Retinal pigment epithelial cell (primary cell): ENCODE results near the gene HACL1.

Experiments used
- DNase-seq: peaks from one replicate; pipeline ENCODE4 v3.0.0-alpha.2; 2010; ENCODE audit warnings: low read depth
- H3K4me3 ChIP-seq: 2 replicates; pipeline ENCODE4 v1.5.1; 2011; ENCODE audit warnings: mild to moderate bottlenecking, low read length, control low read depth, moderate library complexity
- TF ChIP-seq, protein P1 (sequence below): conservative IDR thresholded peaks from 2 replicates; pipeline ENCODE4 v1.5.1; 2011; ENCODE audit warnings: low read depth, low read length, control low read depth, inconsistent platforms

Gene HACL1

DNA sequence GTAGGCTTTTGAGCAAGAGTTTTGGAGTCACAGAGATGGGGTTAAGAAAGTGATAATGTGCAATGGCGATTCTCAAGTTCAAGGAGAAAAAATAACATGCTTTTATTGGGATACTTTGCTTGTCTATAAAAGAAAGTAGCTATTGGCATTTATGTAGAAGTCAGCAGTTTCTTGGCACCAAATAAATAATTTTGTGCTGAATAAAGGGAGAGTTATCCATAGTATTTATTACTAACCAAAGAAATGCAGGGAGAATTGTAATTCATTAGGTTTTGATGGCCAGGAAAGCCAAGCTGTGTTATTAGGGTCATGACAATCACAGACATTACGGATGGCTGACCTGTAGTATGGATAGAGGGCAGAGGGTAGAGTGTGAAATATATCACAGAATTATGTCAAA, 33.3 kb upstream of the HACL1 start:
- TF ChIP-seq, protein P1, sequence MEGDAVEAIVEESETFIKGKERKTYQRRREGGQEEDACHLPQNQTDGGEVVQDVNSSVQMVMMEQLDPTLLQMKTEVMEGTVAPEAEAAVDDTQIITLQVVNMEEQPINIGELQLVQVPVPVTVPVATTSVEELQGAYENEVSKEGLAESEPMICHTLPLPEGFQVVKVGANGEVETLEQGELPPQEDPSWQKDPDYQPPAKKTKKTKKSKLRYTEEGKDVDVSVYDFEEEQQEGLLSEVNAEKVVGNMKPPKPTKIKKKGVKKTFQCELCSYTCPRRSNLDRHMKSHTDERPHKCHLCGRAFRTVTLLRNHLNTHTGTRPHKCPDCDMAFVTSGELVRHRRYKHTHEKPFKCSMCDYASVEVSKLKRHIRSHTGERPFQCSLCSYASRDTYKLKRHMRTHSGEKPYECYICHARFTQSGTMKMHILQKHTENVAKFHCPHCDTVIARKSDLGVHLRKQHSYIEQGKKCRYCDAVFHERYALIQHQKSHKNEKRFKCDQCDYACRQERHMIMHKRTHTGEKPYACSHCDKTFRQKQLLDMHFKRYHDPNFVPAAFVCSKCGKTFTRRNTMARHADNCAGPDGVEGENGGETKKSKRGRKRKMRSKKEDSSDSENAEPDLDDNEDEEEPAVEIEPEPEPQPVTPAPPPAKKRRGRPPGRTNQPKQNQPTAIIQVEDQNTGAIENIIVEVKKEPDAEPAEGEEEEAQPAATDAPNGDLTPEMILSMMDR: no peak
- no peak for DNase-seq
- H3K4me3 ChIP-seq: no peak overlapping the region

DNA sequence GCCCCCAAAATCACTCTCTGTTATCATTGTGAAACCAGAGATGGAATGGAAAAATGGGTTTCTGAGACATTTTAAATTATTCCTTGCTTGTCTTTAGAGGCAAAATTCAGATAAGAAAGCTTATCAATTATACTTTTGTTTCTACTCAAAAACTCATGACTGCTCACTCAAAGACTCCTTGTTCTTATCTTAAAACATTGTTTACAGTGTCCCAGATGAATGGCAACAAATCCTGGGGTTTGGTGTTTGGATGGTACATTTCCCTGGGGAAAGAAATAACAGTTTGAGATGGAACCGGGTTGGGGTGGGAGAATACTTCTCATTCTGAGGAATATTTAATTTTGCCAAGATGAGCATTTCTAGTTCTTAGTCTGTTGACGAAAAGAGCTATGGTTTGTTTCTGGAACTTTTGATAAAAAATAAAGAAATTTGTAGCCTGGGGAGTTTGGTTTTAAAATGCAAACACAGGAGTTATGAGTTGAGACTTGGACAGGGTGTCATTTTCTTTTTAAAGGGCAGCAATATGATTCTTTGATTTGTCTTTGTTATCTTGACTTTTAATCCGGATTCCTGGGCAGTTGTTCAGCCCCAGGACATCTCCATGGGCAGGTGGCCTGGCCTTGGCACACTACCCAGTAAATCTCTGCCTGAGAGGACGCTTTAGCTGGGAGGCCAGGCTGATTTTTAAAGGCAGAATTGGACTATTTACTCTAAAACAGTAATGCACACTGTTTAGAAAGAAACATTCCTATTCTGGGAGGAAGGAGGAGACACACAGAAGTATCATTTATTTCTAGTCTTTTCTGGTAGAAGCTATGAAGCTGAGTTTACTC, 32.6 kb upstream of the HACL1 start:
- H3K4me3 ChIP-seq: no peak overlapping the region
- TF ChIP-seq, protein P1: no peak
- no peak for DNase-seq

- no peak overlapping the region for H3K4me3 ChIP-seq
- TF ChIP-seq, protein P1: no peak
- DNase-seq: no peak
These were observed 31.8 kb upstream of the HACL1 start for GRCh38 chr3:15633159-15633558.

DNA sequence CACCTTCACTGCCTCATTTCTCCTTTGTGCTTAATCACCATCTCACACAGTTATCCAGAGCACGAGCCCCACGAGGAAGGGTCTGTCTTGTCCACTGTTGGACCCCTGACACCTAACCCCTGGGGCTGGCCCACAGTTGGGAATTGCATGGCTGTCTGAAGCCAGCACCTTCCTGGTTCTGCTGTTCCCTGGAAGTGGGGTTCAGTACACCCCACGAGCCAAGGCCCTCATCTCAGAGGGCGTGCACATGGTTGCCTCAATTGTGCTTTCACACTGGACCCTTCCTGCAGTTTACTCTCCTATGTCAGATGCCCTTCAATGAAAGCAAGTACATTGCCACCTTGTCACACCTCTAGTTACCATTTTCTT, 30.8 kb upstream of the HACL1 start:
- TF ChIP-seq, protein P1: no peak
- H3K4me3 ChIP-seq: no peak overlapping the region
- DNase-seq: no peak

DNA sequence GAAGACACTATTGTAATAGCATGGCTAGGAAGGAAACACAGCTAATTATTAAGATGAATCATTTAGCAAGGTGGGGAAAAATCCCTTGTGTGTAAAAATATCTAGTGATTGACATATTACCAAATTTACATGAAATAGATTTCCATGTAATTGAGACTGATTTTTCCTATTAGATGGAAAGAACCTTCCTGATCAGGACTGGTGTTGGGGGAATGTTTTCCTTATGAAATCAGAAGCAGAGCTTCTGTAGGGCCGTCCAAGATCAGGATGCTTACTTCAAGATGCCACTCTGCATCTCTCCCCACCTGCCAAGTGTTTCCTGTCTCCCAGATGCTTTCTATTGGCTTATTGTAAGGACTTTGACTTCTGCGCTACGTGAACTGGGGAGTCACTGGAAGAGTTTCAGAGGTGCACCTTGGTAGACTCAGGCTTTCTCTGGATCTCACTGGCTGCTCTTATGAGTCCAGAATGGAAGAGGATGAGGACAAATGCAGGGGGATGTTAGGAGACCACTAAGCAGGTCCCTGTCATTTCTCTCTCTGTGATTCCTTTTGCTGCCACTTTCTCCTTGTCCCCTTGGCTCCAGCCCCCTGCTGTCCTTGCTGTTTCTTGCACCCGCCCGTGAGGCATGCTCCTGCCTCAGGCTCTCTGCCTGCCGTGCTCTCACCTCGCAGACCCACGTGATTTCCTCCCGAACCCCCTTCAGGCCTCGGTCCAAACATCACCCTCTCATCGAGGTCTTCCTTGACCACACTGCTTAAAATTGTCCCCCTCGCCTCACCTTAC, 30.2 kb upstream of the HACL1 start:
- no peak overlapping the region for H3K4me3 ChIP-seq
- no peak for DNase-seq
- TF ChIP-seq, protein P1: no peak

- DNase-seq: no peak
- peak overlapping the region; percentile 25 for H3K4me3 ChIP-seq
These were observed 29.4 kb upstream of the HACL1 start for GRCh38 chr3:15630646-15631350.

More at GRCh38 chr3:15630646-15631350, 29.4 kb upstream of the HACL1 start:
- TF ChIP-seq, protein P1: no peak
